PC-9 (cell line): ENCODE data around the gene ELL2. TPM values are rescaled to one million over a fixed set of nuclear protein-coding genes. Genes with fewer than 3 reads are reported as not detected.
"Not testable (repeated sequence)": the region's sequence is repeated elsewhere in the genome, so short reads cannot be mapped to it uniquely, and the experiment has no call there.

Experiments used
- BruUV-seq: library from RNA; stranded (reverse); fragments of 400-500 nt; replicated peaks from 2 replicates; lab custom pipeline; 2021; lab: Mats Ljungman, UMichigan
- CTCF ChIA-PET: fragments of 300-600 bp; sonication (Branson Sonifier 250); formaldehyde crosslinking; loops from one replicate; lab custom pipeline; 2022; ENCODE audit warnings: antibody characterized with exemption; lab: Charles Lee
- POLR2A ChIA-PET: fragments of 300-600 bp; sonication (Branson Sonifier 250); formaldehyde crosslinking; loops from one replicate; lab custom pipeline; 2022; ENCODE audit warnings: antibody characterized with exemption; ENCODE audit not compliant: unreplicated experiment; lab: Charles Lee
- DNase-seq, 2 experiments: peaks; one replicate each; pipeline versions ENCODE4 v3.0.0 to v3.0.0-alpha.2; 2015 to 2022; ENCODE audit warnings: mixed read lengths in 1 of 2
- H2AFZ ChIP-seq: fragments of 200-600 bp; sonication (generic); 2 replicates; pipeline ENCODE4 v1.8.1; 2017; ENCODE audit warnings: antibody characterized with exemption
- H3F3A ChIP-seq: fragments of 200-600 bp; sonication (generic); 2 replicates; pipeline ENCODE4 v1.8.1; 2017; ENCODE audit warnings: antibody characterized with exemption, mild to moderate bottlenecking, low read depth; ENCODE audit not compliant: insufficient read depth
- H3K27ac ChIP-seq: fragments of 200-600 bp; sonication (generic); 2 replicates; pipeline ENCODE4 v1.6.1; 2016; ENCODE audit warnings: mixed run types
- H3K27me3 ChIP-seq: fragments of 200-600 bp; sonication (generic); 2 replicates; pipeline ENCODE4 v1.6.1; 2016; ENCODE audit warnings: low read depth, mixed run types; ENCODE audit not compliant: insufficient read depth
- H3K36me3 ChIP-seq: fragments of 200-600 bp; sonication (generic); 2 replicates; pipeline ENCODE4 v1.6.1; 2016; ENCODE audit warnings: low read depth, mixed run types
- H3K4me1 ChIP-seq: fragments of 200-600 bp; sonication (generic); replicated peaks from 2 replicates; pipeline ENCODE4 v1.6.1; 2016; ENCODE audit warnings: mixed run types; ENCODE audit not compliant: insufficient read depth
- H3K4me2 ChIP-seq: fragments of 200-600 bp; sonication (generic); 2 replicates; pipeline ENCODE4 v1.6.1; 2017; ENCODE audit warnings: mixed run types
- H3K4me3 ChIP-seq: fragments of 200-600 bp; sonication (generic); 2 replicates; pipeline ENCODE4 v1.6.1; 2016; ENCODE audit warnings: mixed run types
- H3K79me2 ChIP-seq: fragments of 200-600 bp; sonication (generic); 2 replicates; pipeline ENCODE4 v1.6.1; 2017; ENCODE audit warnings: low read depth, mixed run types
- H3K9me2 ChIP-seq: fragments of 200-600 bp; sonication (generic); 2 replicates; pipeline ENCODE4 v1.8.1; 2017; ENCODE audit warnings: mild to moderate bottlenecking; ENCODE audit not compliant: insufficient read depth
- H3K9me3 ChIP-seq: fragments of 200-600 bp; sonication (generic); 2 replicates; pipeline ENCODE4 v1.8.1; 2016; ENCODE audit warnings: low read depth; ENCODE audit not compliant: insufficient read depth
- H4K20me1 ChIP-seq: fragments of 200-600 bp; sonication (generic); 2 replicates; pipeline ENCODE4 v1.8.1; 2017; ENCODE audit not compliant: insufficient read depth
- EZH2 ChIP-seq: fragments of 200-600 bp; sonication (generic); IDR thresholded peaks from 2 replicates; pipeline ENCODE4 v1.8.0; 2017; ENCODE audit warnings: antibody characterized with exemption, low read depth
- intact Hi-C: fragments of 100-400 bp; cut with micrococcal nuclease; formaldehyde crosslinking; loops from one replicate; pipeline ENCODE4 v1.10.0; 2022; ENCODE audit not compliant: unreplicated experiment
- total RNA-seq: library from RNA; stranded (reverse); gene quantifications from 2 replicates; pipeline ENCODE4 v1.2.3, GENCODE V29; 2021
- TF ChIP-seq, protein P1 (sequence below): fragments of 200-600 bp; sonication (generic); conservative IDR thresholded peaks from 2 replicates; pipeline ENCODE4 v1.6.1; 2017; ENCODE audit warnings: mixed run types, antibody characterized with exemption, mild to moderate bottlenecking, moderate library complexity

The ELL2 gene
- total RNA-seq, 1 experiment from 2014 or later: 25.5 TPM

- Histone ChIP-seq H3K36me3 (0 out of 2 replicates have a peak, but pooled peaks cover 5% of the 10 kb centered on the region), H3K9me2 (no peaks in the 10 kb centered on the region), H3F3A (no peaks in the 10 kb centered on the region), H2AFZ (no peak overlapping the region), H4K20me1 (0 out of 2 replicates have a peak, but pooled peaks cover 4% of the 10 kb centered on the region), H3K27ac (no peak overlapping the region), H3K4me1 (peaks cover 6% of the 10 kb centered on the region; the same call in 1 of the 2 replicates), H3K4me2 (no peak overlapping the region), H3K79me2 (peaks cover 11% of the 10 kb centered on the region), H3K27me3 (no peaks in the 10 kb centered on the region), H3K9me3 (no peaks in the 10 kb centered on the region), H3K4me3 (no peak overlapping the region)
- no peak for TF ChIP-seq EZH2
- TF ChIP-seq, protein P1, sequence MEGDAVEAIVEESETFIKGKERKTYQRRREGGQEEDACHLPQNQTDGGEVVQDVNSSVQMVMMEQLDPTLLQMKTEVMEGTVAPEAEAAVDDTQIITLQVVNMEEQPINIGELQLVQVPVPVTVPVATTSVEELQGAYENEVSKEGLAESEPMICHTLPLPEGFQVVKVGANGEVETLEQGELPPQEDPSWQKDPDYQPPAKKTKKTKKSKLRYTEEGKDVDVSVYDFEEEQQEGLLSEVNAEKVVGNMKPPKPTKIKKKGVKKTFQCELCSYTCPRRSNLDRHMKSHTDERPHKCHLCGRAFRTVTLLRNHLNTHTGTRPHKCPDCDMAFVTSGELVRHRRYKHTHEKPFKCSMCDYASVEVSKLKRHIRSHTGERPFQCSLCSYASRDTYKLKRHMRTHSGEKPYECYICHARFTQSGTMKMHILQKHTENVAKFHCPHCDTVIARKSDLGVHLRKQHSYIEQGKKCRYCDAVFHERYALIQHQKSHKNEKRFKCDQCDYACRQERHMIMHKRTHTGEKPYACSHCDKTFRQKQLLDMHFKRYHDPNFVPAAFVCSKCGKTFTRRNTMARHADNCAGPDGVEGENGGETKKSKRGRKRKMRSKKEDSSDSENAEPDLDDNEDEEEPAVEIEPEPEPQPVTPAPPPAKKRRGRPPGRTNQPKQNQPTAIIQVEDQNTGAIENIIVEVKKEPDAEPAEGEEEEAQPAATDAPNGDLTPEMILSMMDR: no peak
- BruUV-seq: no TSS peak
- intact Hi-C loops: no loop called here
- ChIA-PET POLR2A (no interaction called here), CTCF (no interaction called here)
- DNase-seq: no peak
Measured at GRCh38 chr5:95927927-95928723, 33.5 kb downstream of the ELL2 start.

DNA sequence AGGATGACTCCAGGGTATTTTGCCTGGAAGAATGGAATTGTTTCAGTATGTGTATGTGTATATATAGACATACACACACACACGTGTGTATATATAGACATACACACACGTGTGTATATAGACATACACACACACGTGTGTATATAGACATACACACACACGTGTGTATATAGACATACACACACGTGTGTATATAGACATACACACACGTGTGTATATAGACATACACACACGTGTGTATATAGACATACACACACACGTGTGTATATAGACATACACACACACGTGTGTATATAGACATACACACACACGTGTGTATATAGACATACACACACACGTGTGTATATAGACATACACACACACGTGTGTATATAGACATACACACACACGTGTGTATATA, 34.4 kb downstream of the ELL2 start:
- H3K27me3 ChIP-seq, H3K9me2 ChIP-seq, H3K4me2 ChIP-seq, H3K4me3 ChIP-seq, DNase-seq, CTCF ChIA-PET, H3F3A ChIP-seq, H3K36me3 ChIP-seq, BruUV-seq, H3K9me3 ChIP-seq, H3K27ac ChIP-seq, H2AFZ ChIP-seq, intact Hi-C loops, H3K4me1 ChIP-seq, POLR2A ChIA-PET, H4K20me1 ChIP-seq: not testable (repeated sequence)
- peaks cover 18% of the 10 kb centered on the region for H3K79me2 ChIP-seq

GRCh38 chr5:95925939-95926338, 35.7 kb downstream of the ELL2 start:
- TF ChIP-seq, protein P1: no peak
- no peak for TF ChIP-seq EZH2
- Histone ChIP-seq H3K4me1 (peaks cover 6% of the 10 kb centered on the region; the same call in 1 of the 2 replicates), H3K4me3 (no peak overlapping the region), H3K4me2 (no peak overlapping the region), H3K27me3 (no peaks in the 10 kb centered on the region), H3K36me3 (0 out of 2 replicates have a peak, but pooled peaks cover 5% of the 10 kb centered on the region), H3K9me3 (no peaks in the 10 kb centered on the region), H3K27ac (no peak overlapping the region), H3F3A (no peaks in the 10 kb centered on the region), H3K9me2 (no peaks in the 10 kb centered on the region), H3K79me2 (peaks cover 30% of the 10 kb centered on the region), H2AFZ (no peak overlapping the region), H4K20me1 (peaks cover 4% of the 10 kb centered on the region; the same call in 1 of the 2 replicates)
- intact Hi-C loops: no loop called here
- no TSS peak for BruUV-seq
- ChIA-PET POLR2A (no interaction called here), CTCF (no interaction called here)
- DNase-seq: no peak
